HepG2 (cell line): ENCODE data around the gene CHST14. TPM values are rescaled to one million over a fixed set of nuclear protein-coding genes. Genes with fewer than 3 reads are reported as not detected.

ENCODE experiments used
- ATM ChIP-seq: fragments of 450-650 bp; IDR thresholded peaks from 2 replicates; pipeline ENCODE4 v1.7.1; 2017; ENCODE audit warnings: mild to moderate bottlenecking, borderline replicate concordance
- BCL6 ChIP-seq: IDR thresholded peaks from 2 replicates; pipeline ENCODE4 v1.6.1; 2016; ENCODE audit warnings: missing genetic modification reagents, missing compliant biosample characterization
- E2F1 ChIP-seq: sonication (generic); formaldehyde crosslinking; IDR thresholded peaks from 2 replicates; pipeline ENCODE4 v1.5.0; 2020; ENCODE audit warnings: missing genetic modification reagents
- EEA1 ChIP-seq: sonication (generic); formaldehyde crosslinking; IDR thresholded peaks from 2 replicates; pipeline ENCODE4 v1.5.1; 2020; ENCODE audit warnings: mild to moderate bottlenecking, missing genetic modification reagents, borderline replicate concordance
- GATAD1 ChIP-seq: IDR thresholded peaks from 2 replicates; pipeline ENCODE4 v1.6.1; 2016; ENCODE audit warnings: missing genetic modification reagents, missing compliant biosample characterization
- HOXD1 ChIP-seq: sonication (generic); formaldehyde crosslinking; IDR thresholded peaks from 2 replicates; pipeline ENCODE4 v1.5.0; 2020; ENCODE audit warnings: missing genetic modification reagents
- IRF9 ChIP-seq: sonication (generic); formaldehyde crosslinking; IDR thresholded peaks from 2 replicates; pipeline ENCODE4 v1.8.0; 2022; ENCODE audit warnings: missing genetic modification reagents, mild to moderate bottlenecking, borderline replicate concordance
- LCORL ChIP-seq, 2 experiments: fragments of 450-650 bp in 1 of 2; sonication (generic) in 1 of 2; formaldehyde crosslinking in 1 of 2; IDR thresholded peaks; 2 replicates each; pipeline versions ENCODE4 v1.5.0 to v1.6.1; 2017 to 2020; ENCODE audit warnings: antibody characterized with exemption in 1 of 2, missing genetic modification reagents in 1 of 2
- MAFG ChIP-seq: sonication (generic); formaldehyde crosslinking; IDR thresholded peaks from 2 replicates; pipeline ENCODE4 v1.5.1; 2020; ENCODE audit warnings: mild to moderate bottlenecking, missing genetic modification reagents
- MTF1 ChIP-seq: sonication (generic); formaldehyde crosslinking; IDR thresholded peaks from 2 replicates; pipeline ENCODE4 v1.5.0; 2020; ENCODE audit warnings: missing genetic modification reagents
- PRMT3 ChIP-seq: sonication (generic); formaldehyde crosslinking; IDR thresholded peaks from 2 replicates; pipeline ENCODE4 v1.8.1; 2022; ENCODE audit warnings: low read depth, mild to moderate bottlenecking, moderate library complexity, missing genetic modification reagents, borderline replicate concordance
- SRY ChIP-seq: sonication (generic); formaldehyde crosslinking; IDR thresholded peaks from 2 replicates; pipeline ENCODE4 v1.8.0; 2022; ENCODE audit warnings: mild to moderate bottlenecking, missing genetic modification reagents
- YEATS2 ChIP-seq: sonication (generic); formaldehyde crosslinking; IDR thresholded peaks from 2 replicates; pipeline ENCODE4 v1.4.0; 2020; ENCODE audit warnings: missing genetic modification reagents, borderline replicate concordance
- YY1 ChIP-seq: IDR thresholded peaks from 2 replicates; pipeline ENCODE4 v1.6.1; 2011; ENCODE audit warnings: low read length, low read depth, moderate library complexity, mild to moderate bottlenecking; ENCODE audit not compliant: insufficient read depth, insufficient replicate concordance
- ZFAT ChIP-seq: sonication (generic); formaldehyde crosslinking; conservative IDR thresholded peaks from 2 replicates; pipeline ENCODE4 v1.8.1; 2023; ENCODE audit warnings: missing genetic modification reagents, inconsistent platforms
- ZKSCAN1 ChIP-seq: fragments of 150-350 bp; IDR thresholded peaks from 2 replicates; pipeline ENCODE4 v1.6.1; 2014; ENCODE audit warnings: low read length
- ZNF646 ChIP-seq: sonication (generic); formaldehyde crosslinking; IDR thresholded peaks from 2 replicates; pipeline ENCODE4 v1.9.0; 2021; ENCODE audit warnings: mild to moderate bottlenecking, missing genetic modification reagents
- ZNF788 ChIP-seq: sonication (generic); formaldehyde crosslinking; IDR thresholded peaks from 2 replicates; pipeline ENCODE4 v1.5.0; 2020; ENCODE audit warnings: mild to moderate bottlenecking, missing genetic modification reagents, borderline replicate concordance
- ZSCAN9 ChIP-seq: IDR thresholded peaks from 2 replicates; pipeline ENCODE4 v1.6.1; 2016; ENCODE audit warnings: borderline replicate concordance
- polyA plus RNA-seq, 8 experiments: library from polyadenylated mRNA; depleted of rRNA in 3 of 8; stranded (reverse) in 7 of 8; unstranded in 1 of 8; fragments of >200 nt; fragmentation: Illumina TruSeq in 4 of 8; extraction: Trizol in 4 of 8; gene quantifications; 2 replicates each; pipeline versions ENCODE4 v1.2.1 to v1.2.3, GENCODE V29; 2011 to 2016; ENCODE audit warnings: low read depth in 4 of 8, missing spikeins in 1 of 8, mixed read lengths in 1 of 8; ENCODE audit not compliant: insufficient read depth in 1 of 8
- total RNA-seq, 5 experiments: library from RNA; depleted of rRNA; stranded (reverse); fragments of >200 nt; fragmentation: Illumina TruSeq; extraction: Trizol; gene quantifications; 2 replicates each; pipeline ENCODE4 v1.2.3, GENCODE V29; 2016; ENCODE audit warnings: low read depth in 1 of 5
- TF ChIP-seq, protein P1 (sequence below): sonication (generic); formaldehyde crosslinking; IDR thresholded peaks from 2 replicates; pipeline ENCODE4 v1.4.0; 2020; ENCODE audit warnings: mild to moderate bottlenecking, missing genetic modification reagents, borderline replicate concordance

Gene CHST14
- total and polyA plus RNA-seq, 2 of the 13 experiments (the other 11 are each of a cell fraction or from before 2014, with no cell fraction given), result 8.9 to 12.4 TPM

DNA sequence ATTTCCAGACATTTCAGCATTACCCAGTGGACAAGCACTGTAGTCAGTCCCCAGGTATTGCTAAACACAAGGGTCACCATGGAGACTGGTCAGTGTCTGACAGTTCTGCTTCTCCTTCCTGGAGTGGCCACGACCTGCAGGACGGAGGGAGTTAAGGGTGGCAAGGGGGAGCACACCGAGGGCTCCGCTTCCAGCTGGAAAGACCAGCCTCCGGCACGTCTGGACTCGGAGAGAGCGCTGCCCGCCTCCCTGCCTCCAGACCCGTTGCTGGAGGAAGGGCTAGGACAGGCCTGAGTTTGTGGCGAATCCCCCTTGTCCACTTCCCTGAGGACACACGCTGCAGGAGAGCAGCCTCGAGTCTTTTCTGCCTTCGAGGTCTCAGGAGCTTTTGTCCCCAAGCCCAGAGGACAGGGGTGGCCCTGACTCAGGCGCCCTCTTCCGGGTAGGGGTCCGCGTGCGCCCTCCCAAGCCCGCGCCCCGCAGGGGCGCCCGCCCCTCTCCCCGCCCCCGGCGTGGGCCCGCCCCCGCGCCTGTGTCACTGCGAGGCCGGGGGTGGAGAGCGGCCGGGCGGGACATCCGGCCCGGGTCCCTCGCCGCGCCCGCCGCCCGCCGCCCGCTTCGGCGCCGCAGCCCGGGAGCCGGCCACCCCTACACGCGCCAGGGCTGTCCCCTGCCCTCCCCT is at the start of gene CHST14 (continued):
- no peak for TF ChIP-seq YY1
- TF ChIP-seq BCL6 (CRISPR knock-in tag), result no peak
- no peak for TF ChIP-seq ZNF646 (CRISPR knock-in tag)
- TF ChIP-seq ZFAT (CRISPR knock-in tag), result no peak
- no peak for TF ChIP-seq PRMT3 (CRISPR knock-in tag)
- TF ChIP-seq EEA1 (CRISPR knock-in tag), result no peak
- no peak for TF ChIP-seq MTF1
- no peak for TF ChIP-seq ATM
- TF ChIP-seq HOXD1, result 0 out of 2 replicates have a peak, but pooled peaks have one; percentile 35
- TF ChIP-seq, protein P1, sequence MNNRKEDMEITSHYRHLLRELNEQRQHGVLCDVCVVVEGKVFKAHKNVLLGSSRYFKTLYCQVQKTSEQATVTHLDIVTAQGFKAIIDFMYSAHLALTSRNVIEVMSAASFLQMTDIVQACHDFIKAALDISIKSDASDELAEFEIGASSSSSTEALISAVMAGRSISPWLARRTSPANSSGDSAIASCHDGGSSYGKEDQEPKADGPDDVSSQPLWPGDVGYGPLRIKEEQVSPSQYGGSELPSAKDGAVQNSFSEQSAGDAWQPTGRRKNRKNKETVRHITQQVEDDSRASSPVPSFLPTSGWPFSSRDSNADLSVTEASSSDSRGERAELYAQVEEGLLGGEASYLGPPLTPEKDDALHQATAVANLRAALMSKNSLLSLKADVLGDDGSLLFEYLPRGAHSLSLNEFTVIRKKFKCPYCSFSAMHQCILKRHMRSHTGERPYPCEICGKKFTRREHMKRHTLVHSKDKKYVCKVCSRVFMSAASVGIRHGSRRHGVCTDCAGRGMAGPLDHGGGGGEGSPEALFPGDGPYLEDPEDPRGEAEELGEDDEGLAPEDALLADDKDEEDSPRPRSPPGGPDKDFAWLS (CRISPR knock-in tag), result no peak
- TF ChIP-seq GATAD1 (CRISPR knock-in tag), result no peak
- TF ChIP-seq E2F1, result no peak
- 0 out of 2 replicates have a peak, but pooled peaks have one; percentile 29 for TF ChIP-seq ZNF788 (CRISPR knock-in tag)
- no peak for TF ChIP-seq YEATS2 (CRISPR knock-in tag)
- no peak for TF ChIP-seq MAFG (CRISPR knock-in tag)
- no peak for TF ChIP-seq SRY (CRISPR knock-in tag)
- TF ChIP-seq LCORL (IDR thresholded peaks at IDR 0.05), result no peak
- TF ChIP-seq LCORL (CRISPR knock-in tag; IDR thresholded peaks at IDR 0.05), result no peak
- TF ChIP-seq ZKSCAN1, result no peak
- no peak for TF ChIP-seq ZSCAN9 (CRISPR knock-in tag)
- TF ChIP-seq IRF9, result no peak
